Activated naive CD4-positive, alpha-beta T cell treated with anti-CD3 and anti-CD28 coated beads for 36 hours (primary cell): ENCODE results near the gene C1R. TPM values are rescaled to one million over a fixed set of nuclear protein-coding genes. Genes with fewer than 3 reads are reported as not detected.
"Not testable (repeated sequence)": the region's sequence is repeated elsewhere in the genome, so short reads cannot be mapped to it uniquely, and the experiment has no call there.

Source experiments
- CTCF ChIA-PET: fragments of 350-600 bp; sonication (Branson Sonifier 250); formaldehyde crosslinking; loops from one replicate; lab custom pipeline; 2021; ENCODE audit warnings: antibody characterized with exemption; lab: Charles Lee
- DNase-seq: peaks from one replicate; pipeline ENCODE4 v3.0.0-alpha.2; 2020
- H3K27ac Mint-ChIP-seq: one replicate; pipeline ENCODE4 v1.8.0; 2021; ENCODE audit warnings: mild to moderate bottlenecking, mixed read lengths
- H3K27me3 Mint-ChIP-seq: one replicate; pipeline ENCODE4 v1.8.0; 2021; ENCODE audit warnings: low read depth, mixed read lengths
- H3K36me3 Mint-ChIP-seq: one replicate; pipeline ENCODE4 v1.8.0; 2021; ENCODE audit warnings: low read depth, mixed read lengths
- H3K4me1 Mint-ChIP-seq: one replicate; pipeline ENCODE4 v1.8.0; 2021; ENCODE audit warnings: low read depth, mixed read lengths
- H3K4me3 Mint-ChIP-seq: one replicate; pipeline ENCODE4 v1.8.0; 2021; ENCODE audit warnings: mild to moderate bottlenecking, moderate library complexity, mixed read lengths
- H3K9me3 Mint-ChIP-seq: one replicate; pipeline ENCODE4 v1.8.0; 2021; ENCODE audit warnings: mixed read lengths
- intact Hi-C: fragments of 100-400 bp; cut with micrococcal nuclease; formaldehyde crosslinking; loops from one replicate; pipeline ENCODE4 v1.15.1; 2023
- total RNA-seq, 2 experiments: library from RNA; stranded (reverse); gene quantifications; one replicate each; pipeline ENCODE4 v1.2.3, GENCODE V29; 2021

C1R gene
- total RNA-seq, 2 experiments from 2014 or later, result 1.4 to 1.5 TPM

- H3K27ac Mint-ChIP-seq, result no peak overlapping the region
- no peaks in the 10 kb centered on the region for H3K4me1 Mint-ChIP-seq
- CTCF ChIA-PET, result no interaction called here
- intact Hi-C loops, result no loop called here
- H3K27me3 Mint-ChIP-seq, result peaks cover 16% of the 10 kb centered on the region
- DNase-seq, result no peak
- H3K4me3 Mint-ChIP-seq, result no peak overlapping the region
- no peaks in the 10 kb centered on the region for H3K9me3 Mint-ChIP-seq
- no peaks in the 10 kb centered on the region for H3K36me3 Mint-ChIP-seq
Observed at GRCh38 chr12:7059780-7060179, 32.5 kb downstream of the C1R start.

DNA sequence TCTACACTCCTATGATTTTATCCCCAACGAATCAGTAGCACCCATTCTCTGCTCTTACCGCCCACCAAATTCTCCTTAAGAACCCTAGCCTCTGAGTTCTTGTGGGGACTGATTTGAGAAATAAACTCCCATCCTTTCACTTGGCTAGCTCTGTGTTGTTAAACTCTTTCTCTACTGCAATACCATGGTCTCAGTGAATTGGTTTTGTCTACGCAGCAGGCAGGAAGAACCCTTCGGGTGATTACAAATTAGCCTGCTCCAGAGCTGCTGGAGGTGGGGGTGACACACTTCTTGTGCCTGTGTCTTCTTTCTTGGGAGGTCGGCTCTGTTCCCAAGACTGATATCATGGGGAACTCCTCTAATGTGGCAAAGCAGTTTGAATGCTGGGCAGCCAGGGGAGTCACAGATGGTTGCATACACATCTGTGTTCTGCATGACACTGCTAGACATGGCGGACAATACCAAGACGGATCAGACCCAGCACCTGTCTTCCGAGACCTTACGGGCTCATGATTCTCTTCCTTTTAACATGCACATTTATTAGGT lies 33.3 kb downstream of the C1R start:
- Mint-ChIP-seq H3K27me3 (peaks cover 16% of the 10 kb centered on the region), H3K27ac (no peak overlapping the region), H3K4me1 (no peaks in the 10 kb centered on the region), H3K36me3 (no peaks in the 10 kb centered on the region), H3K9me3 (no peaks in the 10 kb centered on the region), H3K4me3 (no peak overlapping the region)
- DNase-seq, result no peak
- CTCF ChIA-PET, result no interaction called here
- intact Hi-C loops, result no loop called here

GRCh38 chr12:7058163-7058845 lies 33.9 kb downstream of the C1R start:
- Mint-ChIP-seq H3K27me3 (peaks cover 16% of the 10 kb centered on the region), H3K9me3 (no peaks in the 10 kb centered on the region), H3K4me3 (no peak overlapping the region), H3K36me3 (no peaks in the 10 kb centered on the region), H3K4me1 (no peaks in the 10 kb centered on the region), H3K27ac (no peak overlapping the region)
- no peak for DNase-seq
- CTCF ChIA-PET, result interaction anchor here (1.0 kb wide), 1 partner anchor 51 kb away, joined by 3 read pairs; the partner anchor contains the start of gene C1RL
- intact Hi-C loops, result no loop called here

GRCh38 chr12:7055736-7056135 lies 36.5 kb downstream of the C1R start:
- H3K27ac Mint-ChIP-seq, intact Hi-C loops, H3K36me3 Mint-ChIP-seq, DNase-seq, H3K4me3 Mint-ChIP-seq, H3K9me3 Mint-ChIP-seq, H3K4me1 Mint-ChIP-seq: not testable (repeated sequence)
- CTCF ChIA-PET, result interaction anchor here (1.8 kb wide), 1 partner anchor 107 kb away, joined by 5 read pairs; no protein-coding TSS in a partner anchor
- H3K27me3 Mint-ChIP-seq, result peaks cover 19% of the 10 kb centered on the region

DNA sequence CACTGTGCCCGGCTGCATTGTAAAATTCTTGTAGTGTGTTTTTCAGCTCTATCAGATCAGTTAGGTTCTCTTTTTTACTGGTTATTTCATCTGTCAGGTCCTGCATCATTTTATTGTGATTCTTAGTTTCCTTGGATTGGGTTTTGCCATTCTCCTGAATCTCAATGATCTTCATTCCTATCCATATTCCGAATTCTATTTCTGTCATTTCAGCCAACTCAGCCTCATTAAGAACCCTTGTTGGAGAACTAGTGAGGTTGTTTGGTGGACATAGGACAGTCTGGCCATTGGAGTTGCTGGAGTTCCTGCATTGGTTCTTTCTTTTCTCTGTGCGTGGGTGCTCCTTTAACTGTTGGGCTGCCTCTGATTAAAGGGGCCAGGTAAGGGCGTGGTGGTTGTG lies 37.3 kb downstream of the C1R start:
- DNase-seq, result no peak
- Mint-ChIP-seq H3K9me3 (no peaks in the 10 kb centered on the region), H3K27me3 (peaks cover 15% of the 10 kb centered on the region), H3K27ac (no peak overlapping the region), H3K4me3 (no peak overlapping the region), H3K4me1 (no peaks in the 10 kb centered on the region), H3K36me3 (no peaks in the 10 kb centered on the region)
- intact Hi-C loops, result no loop called here
- CTCF ChIA-PET, result no interaction called here

DNA sequence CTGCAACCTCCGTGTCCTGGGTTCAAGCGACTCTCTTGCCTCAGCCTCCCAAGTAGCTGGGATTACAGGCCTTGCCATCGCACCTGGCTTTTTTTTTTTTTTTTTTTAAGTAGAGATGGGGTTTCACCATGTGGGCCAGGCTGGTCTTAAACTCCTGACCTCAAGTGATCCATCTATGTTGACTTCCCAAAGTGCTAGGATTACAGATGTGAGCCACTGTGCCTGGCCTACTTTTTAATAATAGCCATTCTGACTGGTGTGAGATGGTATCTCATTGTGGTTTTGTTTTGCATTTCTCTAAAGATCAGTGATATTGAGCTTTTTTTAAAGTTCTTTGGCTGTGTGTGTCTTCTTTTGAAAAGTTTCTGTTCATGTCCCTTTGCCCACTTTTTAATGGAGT lies 42.3 kb downstream of the C1R start:
- H3K9me3 Mint-ChIP-seq, intact Hi-C loops, H3K4me3 Mint-ChIP-seq, H3K27ac Mint-ChIP-seq, DNase-seq, H3K27me3 Mint-ChIP-seq, H3K36me3 Mint-ChIP-seq: not testable (repeated sequence)
- CTCF ChIA-PET, result interaction anchor here (1.1 kb wide), 1 partner anchor 53 kb away, joined by 3 read pairs; no protein-coding TSS in a partner anchor
- H3K4me1 Mint-ChIP-seq, result peaks cover 11% of the 10 kb centered on the region

DNA sequence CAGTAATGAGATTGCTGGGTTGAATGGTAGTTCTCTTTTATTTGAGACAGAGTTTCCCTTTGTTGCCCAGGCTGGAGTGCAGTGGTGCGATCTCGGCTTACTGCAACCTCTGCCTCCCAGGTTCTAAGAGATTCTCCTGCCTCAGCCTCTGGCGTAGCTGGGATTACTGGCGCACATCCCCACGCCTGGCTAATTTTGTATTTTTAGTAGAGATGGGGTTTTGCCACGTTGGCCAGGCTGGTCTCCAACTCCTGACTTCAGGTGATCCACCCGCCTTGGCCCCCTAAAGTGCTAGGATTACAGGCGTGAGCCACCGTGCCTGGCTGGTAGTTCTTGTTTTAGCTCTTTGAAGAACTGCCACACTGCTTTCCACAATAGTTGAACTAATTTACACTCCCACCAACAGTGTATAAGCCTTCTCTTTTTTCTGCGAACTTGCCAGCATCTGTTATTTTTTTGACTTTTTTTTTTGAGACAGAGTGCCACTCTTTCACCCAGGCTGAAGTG lies 42.7 kb downstream of the C1R start:
- peaks cover 11% of the 10 kb centered on the region for H3K4me1 Mint-ChIP-seq
- H3K27ac Mint-ChIP-seq, H3K36me3 Mint-ChIP-seq, CTCF ChIA-PET, H3K27me3 Mint-ChIP-seq, H3K9me3 Mint-ChIP-seq, H3K4me3 Mint-ChIP-seq, DNase-seq, intact Hi-C loops: not testable (repeated sequence)

DNA sequence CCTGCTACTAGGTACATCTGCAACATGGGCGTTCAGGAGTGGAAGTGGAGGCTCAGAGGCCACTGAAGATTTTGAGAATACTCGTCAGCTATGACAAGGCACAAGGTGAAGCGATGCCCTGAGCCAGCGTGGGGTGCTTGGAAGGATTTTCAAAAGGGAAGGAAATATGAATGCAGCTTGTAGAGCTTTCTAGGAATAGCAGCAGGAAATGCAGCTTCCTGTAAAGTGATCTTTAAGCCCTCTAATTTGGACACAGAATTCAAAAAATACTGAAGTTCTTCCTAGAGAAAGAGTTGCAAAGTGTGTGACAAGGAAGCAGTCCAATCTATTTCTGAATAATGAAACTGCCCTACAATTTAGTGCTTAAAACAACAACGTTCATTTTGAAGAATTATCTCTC lies 44.9 kb downstream of the C1R start:
- no peak overlapping the region for H3K4me3 Mint-ChIP-seq
- peaks cover 11% of the 10 kb centered on the region for H3K4me1 Mint-ChIP-seq

GRCh38 chr12:7046383-7047105 lies 45.7 kb downstream of the C1R start:
- Mint-ChIP-seq H3K4me3 (no peak overlapping the region), H3K9me3 (no peaks in the 10 kb centered on the region), H3K27ac (no peak overlapping the region), H3K4me1 (peaks cover 11% of the 10 kb centered on the region), H3K27me3 (no peaks in the 10 kb centered on the region), H3K36me3 (no peaks in the 10 kb centered on the region)
- intact Hi-C loops, result no loop called here
- DNase-seq, result no peak
- CTCF ChIA-PET, result no interaction called here

More for the DNA sequence above, 44.9 kb downstream of the C1R start:
- DNase-seq, result no peak
- no peaks in the 10 kb centered on the region for H3K9me3 Mint-ChIP-seq
- intact Hi-C loops, result no loop called here
- H3K27me3 Mint-ChIP-seq, result no peaks in the 10 kb centered on the region
- H3K36me3 Mint-ChIP-seq, result no peaks in the 10 kb centered on the region
- CTCF ChIA-PET, result interaction anchor here (1.8 kb wide), 1 partner anchor 46 kb away, joined by 7 read pairs; no protein-coding TSS in a partner anchor
- H3K27ac Mint-ChIP-seq, result no peak overlapping the region

DNA sequence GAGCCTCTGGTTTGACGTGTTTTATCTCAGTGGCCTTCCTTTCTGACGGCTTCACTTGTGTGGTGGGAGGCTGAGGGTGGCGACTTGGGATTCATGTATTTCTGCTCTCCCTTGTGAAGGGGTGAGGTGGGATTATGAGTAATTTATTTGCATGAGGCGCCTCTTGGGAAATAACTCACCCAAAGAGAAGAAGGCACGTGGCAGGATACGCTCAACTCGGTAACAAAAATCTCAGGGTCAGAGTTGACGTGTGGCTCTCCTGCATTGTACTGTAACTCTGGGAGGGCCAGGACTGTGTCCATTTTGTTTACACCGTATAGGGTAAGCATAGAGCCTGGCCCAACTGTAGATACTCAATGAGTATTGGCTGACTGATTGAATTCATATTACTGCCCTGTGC lies 46.3 kb downstream of the C1R start:
- intact Hi-C loops, result no loop called here
- Mint-ChIP-seq H3K27ac (no peak overlapping the region), H3K4me3 (no peak overlapping the region)

DNA sequence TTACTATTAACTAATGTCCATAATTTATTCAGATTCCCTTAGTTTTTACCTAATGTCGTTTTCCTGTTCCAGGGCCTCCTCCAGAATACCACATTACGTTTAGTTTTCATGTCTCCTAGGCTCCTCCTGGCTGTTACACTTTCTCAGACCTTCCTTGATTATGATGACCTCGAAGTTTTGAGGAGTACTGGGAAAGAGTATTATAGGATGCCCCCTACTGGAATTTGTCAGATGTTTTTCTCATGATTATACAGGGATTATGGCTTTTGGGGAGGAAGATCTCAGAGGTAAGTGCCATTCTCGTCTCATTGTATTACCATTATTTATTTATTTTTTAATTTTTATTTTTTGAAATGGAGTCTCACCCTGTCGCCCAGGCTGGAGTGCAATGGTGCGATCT lies 49.4 kb downstream of the C1R start:
- Mint-ChIP-seq H3K4me1 (peaks cover 10% of the 10 kb centered on the region), H3K4me3 (no peak overlapping the region), H3K27me3 (no peaks in the 10 kb centered on the region), H3K9me3 (no peaks in the 10 kb centered on the region), H3K36me3 (no peaks in the 10 kb centered on the region), H3K27ac (no peak overlapping the region)
- intact Hi-C loops, result loop anchor here (1.0 kb wide), 2 partner anchors 99 to 119 kb away; partner anchors contain the start of gene C12orf57
- no peak for DNase-seq
- CTCF ChIA-PET, result interaction anchor here (0.7 to 3.4 kb wide), 2 partner anchors 10 to 56 kb away, joined by 3 to 13 read pairs; no protein-coding TSS in a partner anchor

More for the DNA sequence above, 46.3 kb downstream of the C1R start:
- CTCF ChIA-PET, result no interaction called here
- H3K36me3 Mint-ChIP-seq, result no peaks in the 10 kb centered on the region
- no peaks in the 10 kb centered on the region for H3K9me3 Mint-ChIP-seq
- H3K27me3 Mint-ChIP-seq, result no peaks in the 10 kb centered on the region
- H3K4me1 Mint-ChIP-seq, result peaks cover 11% of the 10 kb centered on the region
- DNase-seq, result no peak

DNA sequence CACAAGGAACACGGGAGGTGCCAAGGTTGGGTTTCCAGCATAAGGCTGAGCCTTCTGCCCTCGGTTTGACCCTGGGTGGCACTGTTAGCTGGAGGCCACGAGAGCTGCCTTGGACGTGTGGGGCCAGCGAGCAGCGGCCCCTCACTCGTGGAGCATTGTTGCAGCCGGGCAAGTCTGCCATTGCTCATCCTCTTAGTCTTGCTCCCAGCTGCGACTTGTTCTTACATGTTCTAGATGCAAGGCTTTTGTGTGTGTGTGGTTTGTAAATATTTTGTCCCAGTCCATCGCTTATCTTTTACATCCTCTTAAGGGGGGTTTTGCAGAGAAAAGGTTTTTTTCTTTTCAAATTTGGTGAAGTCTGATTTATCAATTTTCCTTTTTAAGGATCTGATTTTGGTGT lies 52.8 kb downstream of the C1R start:
- CTCF ChIA-PET, result no interaction called here
- Mint-ChIP-seq H3K4me3 (no peak overlapping the region), H3K27me3 (no peaks in the 10 kb centered on the region), H3K4me1 (no peaks in the 10 kb centered on the region), H3K27ac (no peak overlapping the region), H3K36me3 (no peaks in the 10 kb centered on the region), H3K9me3 (no peaks in the 10 kb centered on the region)
- intact Hi-C loops, result no loop called here
- DNase-seq, result no peak
